Mesothelial cell of epicardium (in vitro differentiated cells): Measurements from ENCODE around the gene AUTS2. TPM values are rescaled to one million over a fixed set of nuclear protein-coding genes. Genes with fewer than 3 reads are reported as not detected.

Experiments
- DNase-seq, 2 experiments: peaks; one replicate each; pipeline ENCODE4 v3.0.0; 2021; ENCODE audit warnings: low spot score in 2 of 2; ENCODE audit not compliant: unreplicated experiment in 2 of 2
- H3K27ac Mint-ChIP-seq: 2 replicates; pipeline ENCODE4 v1.8.0; 2021; ENCODE audit warnings: mixed read lengths
- H3K27me3 Mint-ChIP-seq: 2 replicates; pipeline ENCODE4 v1.8.0; 2021; ENCODE audit warnings: low read depth, mixed read lengths
- H3K36me3 Mint-ChIP-seq: 2 replicates; pipeline ENCODE4 v1.8.0; 2021; ENCODE audit warnings: mixed read lengths
- H3K4me1 Mint-ChIP-seq: 2 replicates; pipeline ENCODE4 v1.8.0; 2021; ENCODE audit warnings: mixed read lengths
- H3K4me3 Mint-ChIP-seq: 2 replicates; pipeline ENCODE4 v1.8.0; 2021; ENCODE audit warnings: mild to moderate bottlenecking, moderate library complexity, mixed read lengths
- H3K9me3 Mint-ChIP-seq: 2 replicates; pipeline ENCODE4 v1.8.0; 2021; ENCODE audit warnings: mixed read lengths
- total RNA-seq: library from RNA; stranded (reverse); gene quantifications from 3 replicates; pipeline ENCODE4 v1.2.1, GENCODE V29; 2021
- TF ChIP-seq, protein P1 (sequence below): fragments of 200-600 bp; sonication (generic); IDR thresholded peaks from one replicate; pipeline ENCODE4 v1.5.0; 2021; ENCODE audit warnings: antibody characterized with exemption; ENCODE audit not compliant: unreplicated experiment

The AUTS2 gene
- total RNA-seq, 1 donor from 2014 or later, result 135 TPM

DNA sequence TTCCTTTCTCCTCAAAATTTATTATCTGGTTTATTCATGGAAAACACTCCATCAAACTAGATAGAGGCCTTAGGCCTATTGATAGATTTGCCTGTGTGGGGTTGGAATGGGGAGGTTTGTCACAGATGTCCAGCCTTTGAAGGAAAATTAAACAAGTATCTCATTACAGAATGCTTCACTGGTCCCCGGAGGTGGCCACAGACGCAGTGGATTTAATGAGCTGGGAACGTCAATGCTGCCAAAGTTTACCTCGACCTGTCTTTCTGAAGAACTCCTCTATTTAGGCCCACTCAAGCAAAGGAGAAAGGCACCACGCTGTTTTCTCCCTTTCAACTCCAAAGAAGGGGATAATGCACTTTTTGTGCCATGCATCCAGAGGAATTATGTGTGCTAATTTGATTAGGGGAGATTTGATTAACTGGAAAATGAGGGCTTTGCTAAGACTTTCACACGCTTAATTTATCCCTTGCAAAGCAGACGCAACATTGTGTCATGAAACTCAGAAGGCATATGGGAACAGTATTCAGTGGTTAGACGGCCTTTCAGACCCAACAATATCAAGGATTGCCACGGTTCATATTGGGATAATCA, 974.9 kb downstream of the AUTS2 start:
- no peak for DNase-seq
- H3K27me3 Mint-ChIP-seq, result no peaks in the 10 kb centered on the region
- H3K9me3 Mint-ChIP-seq, result peaks cover under 1% of the 10 kb centered on the region
- peaks cover 10% of the 10 kb centered on the region for H3K4me1 Mint-ChIP-seq
- TF ChIP-seq, protein P1, sequence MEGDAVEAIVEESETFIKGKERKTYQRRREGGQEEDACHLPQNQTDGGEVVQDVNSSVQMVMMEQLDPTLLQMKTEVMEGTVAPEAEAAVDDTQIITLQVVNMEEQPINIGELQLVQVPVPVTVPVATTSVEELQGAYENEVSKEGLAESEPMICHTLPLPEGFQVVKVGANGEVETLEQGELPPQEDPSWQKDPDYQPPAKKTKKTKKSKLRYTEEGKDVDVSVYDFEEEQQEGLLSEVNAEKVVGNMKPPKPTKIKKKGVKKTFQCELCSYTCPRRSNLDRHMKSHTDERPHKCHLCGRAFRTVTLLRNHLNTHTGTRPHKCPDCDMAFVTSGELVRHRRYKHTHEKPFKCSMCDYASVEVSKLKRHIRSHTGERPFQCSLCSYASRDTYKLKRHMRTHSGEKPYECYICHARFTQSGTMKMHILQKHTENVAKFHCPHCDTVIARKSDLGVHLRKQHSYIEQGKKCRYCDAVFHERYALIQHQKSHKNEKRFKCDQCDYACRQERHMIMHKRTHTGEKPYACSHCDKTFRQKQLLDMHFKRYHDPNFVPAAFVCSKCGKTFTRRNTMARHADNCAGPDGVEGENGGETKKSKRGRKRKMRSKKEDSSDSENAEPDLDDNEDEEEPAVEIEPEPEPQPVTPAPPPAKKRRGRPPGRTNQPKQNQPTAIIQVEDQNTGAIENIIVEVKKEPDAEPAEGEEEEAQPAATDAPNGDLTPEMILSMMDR, result no peak
- no peak overlapping the region for H3K4me3 Mint-ChIP-seq
- H3K36me3 Mint-ChIP-seq, result peaks cover 26% of the 10 kb centered on the region
- no peak overlapping the region for H3K27ac Mint-ChIP-seq

DNA sequence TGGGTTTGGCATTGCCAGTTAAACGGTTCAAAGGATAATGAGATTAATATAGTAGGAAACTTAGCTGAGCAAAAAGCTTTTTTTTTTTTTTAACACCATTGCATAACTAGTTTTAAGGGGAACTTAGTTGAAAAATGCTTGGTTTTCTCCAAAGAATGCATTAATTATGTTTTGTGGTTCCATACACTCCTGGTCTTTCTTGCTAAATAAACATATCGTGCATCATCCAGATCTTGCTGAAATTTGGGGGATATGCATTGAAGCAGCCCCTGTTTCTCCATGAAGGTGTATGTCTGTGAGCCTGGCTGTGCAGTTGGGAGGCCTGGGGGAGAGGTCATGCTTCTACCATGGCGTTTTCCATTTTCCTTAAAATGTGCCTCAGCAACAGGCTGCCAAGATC, 975.4 kb downstream of the AUTS2 start:
- no peak overlapping the region for H3K27ac Mint-ChIP-seq
- no peaks in the 10 kb centered on the region for H3K27me3 Mint-ChIP-seq
- no peak for DNase-seq
- H3K4me1 Mint-ChIP-seq, result peaks cover 10% of the 10 kb centered on the region
- peaks cover 4% of the 10 kb centered on the region for H3K9me3 Mint-ChIP-seq
- no peak overlapping the region for H3K4me3 Mint-ChIP-seq
- TF ChIP-seq, protein P1, result no peak
- H3K36me3 Mint-ChIP-seq, result peaks cover 29% of the 10 kb centered on the region

DNA sequence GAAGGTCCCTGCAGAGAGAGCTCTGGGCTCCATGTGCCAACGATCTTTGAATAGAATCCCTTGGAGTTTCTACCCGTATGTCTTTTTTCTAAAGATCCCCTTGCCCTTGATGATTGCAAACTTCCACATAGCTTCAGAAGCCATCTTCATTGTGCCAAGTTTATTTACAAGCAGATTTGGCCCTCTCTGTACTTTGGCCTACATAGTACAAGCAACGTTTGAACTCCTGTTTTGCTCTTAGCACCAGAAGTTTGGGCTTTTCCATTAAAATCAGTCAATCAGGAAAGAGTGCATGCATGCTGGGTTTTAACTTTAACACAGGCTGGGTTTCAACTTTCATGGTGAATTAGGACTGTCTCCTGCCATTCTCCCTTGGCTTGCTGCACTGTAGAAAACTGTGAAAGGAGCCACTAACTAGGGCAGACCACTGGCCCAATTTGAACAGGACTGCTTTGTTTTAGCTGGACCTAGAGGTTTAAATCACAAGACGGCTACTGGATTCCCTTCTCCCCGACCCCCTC, 976.1 kb downstream of the AUTS2 start:
- Mint-ChIP-seq H3K27ac (no peak overlapping the region), H3K4me1 (peaks cover 5% of the 10 kb centered on the region), H3K4me3 (no peak overlapping the region), H3K27me3 (no peaks in the 10 kb centered on the region), H3K36me3 (peaks cover 24% of the 10 kb centered on the region), H3K9me3 (peaks cover 4% of the 10 kb centered on the region)
- no peak for DNase-seq
- TF ChIP-seq, protein P1, result no peak

DNA sequence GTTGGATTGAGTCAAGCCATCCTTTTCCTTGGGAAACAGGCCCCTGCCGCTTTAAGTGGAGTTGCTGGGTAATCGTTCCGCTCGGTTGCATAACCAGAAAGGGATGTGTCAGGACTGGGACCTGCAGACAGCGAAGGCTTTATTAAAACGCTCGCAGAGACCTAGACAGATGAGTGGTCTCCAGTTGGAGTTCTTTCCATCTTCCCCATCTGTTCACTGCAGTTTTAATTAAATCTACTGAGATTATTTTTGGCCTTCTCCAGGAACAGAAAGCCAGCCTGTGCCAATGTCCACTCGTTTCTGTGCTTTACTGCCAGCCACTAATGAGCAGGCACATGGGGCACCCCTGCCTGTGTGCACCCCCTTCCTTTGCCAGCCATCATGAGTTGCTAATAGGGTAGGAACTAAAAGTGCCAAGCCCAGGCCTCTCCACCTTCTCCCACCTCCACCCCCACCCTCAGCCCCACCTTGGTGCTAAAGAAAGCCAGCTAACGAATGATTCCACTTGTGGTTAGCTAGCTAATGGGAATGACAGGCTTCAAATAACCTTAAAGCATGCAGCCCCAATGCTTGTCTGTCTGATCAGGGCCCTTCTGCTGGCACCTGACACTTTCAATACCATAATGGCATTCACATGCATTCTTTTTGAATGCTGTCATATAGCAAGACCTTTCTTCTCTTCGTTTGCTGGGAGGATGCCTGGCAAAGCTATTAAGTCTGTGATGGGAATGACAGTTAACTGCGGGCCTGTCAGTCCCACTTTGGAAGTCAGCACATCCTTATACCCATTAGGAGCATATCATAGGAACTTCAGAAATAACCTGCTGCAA, 976.9 kb downstream of the AUTS2 start:
- H3K4me1 Mint-ChIP-seq, result peaks cover 9% of the 10 kb centered on the region
- TF ChIP-seq, protein P1, result no peak

DNA sequence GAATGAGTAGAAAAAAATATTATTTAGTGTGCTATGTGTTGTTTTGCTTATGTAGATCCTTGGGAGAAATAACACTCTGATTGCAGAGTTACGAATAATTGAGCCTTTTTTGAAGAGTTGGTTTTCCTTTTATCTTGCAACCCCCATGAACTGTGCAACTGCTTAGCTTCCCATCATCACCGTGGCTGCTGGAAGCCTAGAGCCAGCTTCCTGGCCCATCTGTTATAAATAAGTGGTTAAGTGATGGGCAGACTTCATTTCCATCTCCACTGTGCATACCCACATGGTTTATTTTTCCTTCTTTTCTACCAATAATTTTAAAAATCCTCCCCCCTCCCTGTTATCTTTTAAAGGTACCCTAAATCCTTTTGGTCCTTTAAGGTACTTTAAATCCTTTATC, 978.8 kb downstream of the AUTS2 start:
- Mint-ChIP-seq H3K4me3 (no peak overlapping the region), H3K27ac (no peak overlapping the region), H3K36me3 (peaks cover 16% of the 10 kb centered on the region), H3K4me1 (peaks cover 11% of the 10 kb centered on the region), H3K27me3 (no peaks in the 10 kb centered on the region), H3K9me3 (peaks cover 4% of the 10 kb centered on the region)
- DNase-seq, result no peak
- TF ChIP-seq, protein P1, result no peak

More for the DNA sequence above, 976.9 kb downstream of the AUTS2 start:
- H3K27ac Mint-ChIP-seq, result no peak overlapping the region
- no peaks in the 10 kb centered on the region for H3K27me3 Mint-ChIP-seq
- no peak overlapping the region for H3K4me3 Mint-ChIP-seq
- H3K36me3 Mint-ChIP-seq, result peaks cover 20% of the 10 kb centered on the region
- peaks cover 4% of the 10 kb centered on the region for H3K9me3 Mint-ChIP-seq
- DNase-seq, result no peak
